Measurements from ENCODE around the gene XXYLT1.

GRCh38 chr3:195063581-195064193 lies 207.3 kb downstream of the XXYLT1 start:
- TF ChIP-seq NCOR1 (IDR thresholded peaks at IDR 0.05) = no peak
- TF ChIP-seq CREM (IDR thresholded peaks at IDR 0.05; ENCODE audit: low read depth) = no peak
- TF ChIP-seq CHD1 (IDR thresholded peaks at IDR 0.05; ENCODE audit: low read length) = no peak
- no peak for TF ChIP-seq CEBPZ (IDR thresholded peaks at IDR 0.05; ENCODE audit: borderline replicate concordance, low read depth, low read length)
- TF ChIP-seq CTCF (IDR thresholded peaks at IDR 0.05 in 2 of 3, conservative IDR thresholded peaks at IDR 0.05 in 1 of 3; ENCODE audit: insufficient read depth in 2 of 3, low read depth in 1 of 3, low read length in 3 of 3) = no peak
- no peak for TF ChIP-seq ZNF431 (CRISPR knock-in tag; IDR thresholded peaks at IDR 0.05)
- TF ChIP-seq SMAD3 (CRISPR knock-in tag; conservative IDR thresholded peaks at IDR 0.05) = no peak
- no peak for TF ChIP-seq CHD4 (IDR thresholded peaks at IDR 0.05; ENCODE audit: insufficient read depth, insufficient replicate concordance, low read depth, low read length, poor library complexity, severe bottlenecking)
- TF ChIP-seq YY1 (IDR thresholded peaks at IDR 0.05; ENCODE audit: borderline replicate concordance in 1 of 3, control insufficient read depth in 1 of 3, extremely low read depth in 1 of 3, insufficient read depth in 3 of 3, insufficient read length in 1 of 3, insufficient replicate concordance in 2 of 3, low read depth in 1 of 3, low read length in 2 of 3) = no peak
- TF ChIP-seq HMGXB4 (CRISPR knock-in tag; IDR thresholded peaks at IDR 0.05) = no peak
- TF ChIP-seq BMI1 (IDR thresholded peaks at IDR 0.05; ENCODE audit: low read length) = no peak
- TF ChIP-seq SP1 (CRISPR knock-in tag; IDR thresholded peaks at IDR 0.05) = no peak
- no peak for TF ChIP-seq ZBTB8A (IDR thresholded peaks at IDR 0.05; ENCODE audit: partially characterized antibody)

Measured in K562 (cell line).